Eye (tissue), 1 donor: ENCODE results near the gene RAB39A.
"Not testable (repeated sequence)": the region's sequence is repeated elsewhere in the genome, so short reads cannot be mapped to it uniquely, and the experiment has no call there.

Experiments used
- DNase-seq: peaks from one replicate; pipeline ENCODE4 v3.0.0-alpha.2; 2015

RAB39A gene, protein sequence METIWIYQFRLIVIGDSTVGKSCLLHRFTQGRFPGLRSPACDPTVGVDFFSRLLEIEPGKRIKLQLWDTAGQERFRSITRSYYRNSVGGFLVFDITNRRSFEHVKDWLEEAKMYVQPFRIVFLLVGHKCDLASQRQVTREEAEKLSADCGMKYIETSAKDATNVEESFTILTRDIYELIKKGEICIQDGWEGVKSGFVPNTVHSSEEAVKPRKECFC

DNA sequence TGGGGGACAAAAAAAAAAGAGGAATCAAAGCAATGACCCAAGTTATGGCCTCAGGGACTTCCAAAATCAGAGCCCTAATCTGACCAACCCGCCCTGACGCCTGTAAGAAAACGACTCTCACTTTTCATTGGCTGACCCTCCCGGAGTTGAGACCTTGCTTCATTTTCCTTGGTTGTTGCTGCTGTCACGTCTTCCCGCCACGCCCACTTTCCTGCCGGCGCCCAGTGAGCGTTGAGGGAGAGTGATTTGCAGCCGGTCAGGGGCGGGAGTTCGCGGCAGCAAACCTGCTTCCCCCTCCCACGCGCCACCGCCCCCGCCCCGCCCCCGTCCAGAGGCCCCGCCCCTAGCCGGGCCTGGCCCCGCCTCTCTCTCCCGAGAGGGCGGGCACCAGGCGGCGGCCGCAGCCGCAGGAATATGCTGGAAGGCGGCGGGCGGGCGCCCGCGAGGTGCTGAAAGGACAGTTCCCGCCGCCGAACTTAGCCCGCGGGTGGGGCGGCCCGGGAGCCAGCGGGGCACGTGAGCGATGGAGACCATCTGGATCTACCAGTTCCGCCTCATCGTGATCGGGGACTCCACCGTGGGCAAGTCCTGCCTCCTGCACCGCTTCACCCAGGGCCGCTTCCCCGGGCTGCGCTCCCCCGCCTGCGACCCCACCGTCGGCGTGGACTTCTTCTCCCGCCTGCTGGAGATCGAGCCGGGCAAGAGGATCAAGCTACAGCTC is at the start of gene RAB39A:
RAB39A (plus strand) TSS at position 403 of the 721 bp plus-strand sequence; CDS start at position 524, 121 bp downstream.
- peak; percentile 96 for DNase-seq

- DNase-seq: not testable (repeated sequence)
Observed at GRCh38 chr11:107881471-107881870, 46.8 kb upstream of the RAB39A start.

DNA sequence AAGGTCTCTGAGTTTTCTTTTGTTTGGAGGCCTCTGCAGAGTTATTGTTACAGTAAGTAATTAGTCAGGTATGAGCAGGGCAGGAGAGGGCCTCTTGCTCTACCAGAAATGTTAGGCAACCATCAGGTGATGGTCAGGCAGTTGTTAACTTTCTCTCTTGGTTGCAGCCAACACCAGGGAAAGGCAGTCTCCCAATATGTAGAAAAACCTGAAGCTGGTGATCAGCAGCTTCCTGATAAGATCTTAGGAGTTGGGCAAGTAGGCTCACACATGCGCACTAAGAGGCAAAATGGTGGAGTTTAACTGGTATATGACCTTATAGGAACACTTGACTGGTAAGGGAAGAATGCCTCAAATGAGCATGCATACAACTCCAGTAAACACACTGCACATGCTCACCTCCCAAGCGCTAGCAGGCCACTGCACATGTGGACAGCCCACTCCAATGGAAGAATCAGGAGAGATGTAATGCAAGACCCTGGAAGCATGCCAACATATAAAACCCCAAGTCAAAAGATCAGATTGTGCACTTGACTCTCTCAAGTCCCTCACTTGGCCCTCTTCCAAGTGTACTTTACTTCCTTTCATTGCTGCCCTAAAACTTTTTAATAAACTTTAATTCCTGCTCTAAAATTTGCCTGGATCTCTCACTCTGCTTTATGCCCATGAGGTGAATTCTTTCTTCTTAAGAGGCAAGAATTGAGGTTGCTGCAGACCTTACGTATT is 46.0 kb upstream of the RAB39A start:
- no peak for DNase-seq

DNA sequence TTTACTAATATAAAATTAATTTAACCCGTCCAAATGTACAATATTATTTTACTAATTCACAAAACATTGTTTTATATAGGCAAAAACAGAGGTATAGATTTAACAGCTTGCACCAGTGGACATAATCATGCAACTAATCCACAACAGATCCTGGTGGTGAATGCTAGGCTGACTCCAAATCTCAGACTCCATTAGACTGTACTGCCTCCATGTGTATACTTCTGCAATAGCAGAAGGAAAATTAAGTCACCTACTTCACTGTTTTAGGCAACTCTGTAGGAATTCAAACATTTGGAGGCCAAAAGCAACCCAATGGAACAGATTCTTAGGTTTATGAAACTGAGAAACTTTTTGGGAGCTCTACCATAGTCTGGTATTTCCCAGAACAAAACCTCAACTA is 30.0 kb upstream of the RAB39A start:
- peak; percentile 5 for DNase-seq

- DNase-seq: no peak
Observed at GRCh38 chr11:107908211-107908610, 20.0 kb upstream of the RAB39A start.

DNA sequence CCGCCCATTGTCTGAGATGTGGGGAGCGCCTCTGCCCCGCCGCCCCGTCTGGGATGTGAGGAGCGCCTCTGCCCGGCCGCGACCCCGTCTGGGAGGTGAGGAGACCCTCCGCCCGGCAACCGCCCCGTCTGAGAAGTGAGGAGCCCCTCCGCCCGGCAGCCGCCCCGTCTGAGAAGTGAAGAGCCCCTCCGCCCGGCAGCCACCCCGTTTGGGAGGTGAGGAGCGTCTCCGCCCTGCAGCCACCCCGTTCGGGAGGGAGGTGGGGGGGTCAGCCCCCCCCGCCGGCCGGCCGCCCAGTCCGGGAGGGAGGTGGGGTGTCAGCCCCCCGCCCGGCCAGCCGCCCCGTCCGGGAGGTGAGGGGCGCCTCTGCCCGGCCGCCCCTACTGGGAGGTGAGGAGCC is 15.8 kb upstream of the RAB39A start:
- not testable (repeated sequence) for DNase-seq

GRCh38 chr11:107915229-107915628 is 13.0 kb upstream of the RAB39A start:
- no peak for DNase-seq

GRCh38 chr11:107916671-107917241 is 11.5 kb upstream of the RAB39A start:
- DNase-seq: no peak

GRCh38 chr11:107921997-107922396 is 6.3 kb upstream of the RAB39A start:
- no peak for DNase-seq

- not testable (repeated sequence) for DNase-seq
Observed at GRCh38 chr11:107923519-107923918, 4.7 kb upstream of the RAB39A start.

- no peak for DNase-seq
Observed at GRCh38 chr11:107924306-107924705, 3.9 kb upstream of the RAB39A start.

- DNase-seq: peak; percentile 6
Observed at GRCh38 chr11:107927559-107927958, 689 bp upstream of the RAB39A start.

GRCh38 chr11:107928767-107929507 is 689 bp downstream of the RAB39A start:
- DNase-seq: peak; percentile 69

DNA sequence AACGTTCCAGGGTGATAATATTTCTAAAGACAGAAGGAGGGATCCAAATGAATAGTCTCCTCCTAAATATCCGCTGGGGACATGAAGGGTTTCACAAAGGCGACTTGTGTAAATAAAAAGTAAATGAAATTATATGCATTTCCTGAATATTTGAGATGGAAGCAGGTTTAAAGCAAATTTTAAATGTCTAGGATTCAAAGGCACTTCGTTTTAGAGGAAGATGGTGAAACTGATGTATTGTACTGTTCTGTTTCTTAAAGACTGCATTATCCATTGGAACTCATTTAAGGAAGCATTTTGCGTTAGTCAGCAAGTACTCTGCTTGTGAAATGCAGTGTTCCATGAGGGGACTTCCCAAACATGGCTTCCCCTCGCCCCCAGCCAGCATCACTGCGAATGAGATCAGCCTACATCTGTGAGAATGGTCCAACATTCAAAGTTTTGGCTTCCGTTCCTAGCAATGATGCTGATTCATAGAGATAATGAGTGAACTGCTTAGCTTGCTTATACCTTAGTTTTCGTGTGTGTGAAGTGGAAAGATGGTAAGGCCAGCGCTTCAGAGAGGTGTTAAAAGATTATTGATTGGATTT is 1.5 kb downstream of the RAB39A start:
- DNase-seq: no peak

DNA sequence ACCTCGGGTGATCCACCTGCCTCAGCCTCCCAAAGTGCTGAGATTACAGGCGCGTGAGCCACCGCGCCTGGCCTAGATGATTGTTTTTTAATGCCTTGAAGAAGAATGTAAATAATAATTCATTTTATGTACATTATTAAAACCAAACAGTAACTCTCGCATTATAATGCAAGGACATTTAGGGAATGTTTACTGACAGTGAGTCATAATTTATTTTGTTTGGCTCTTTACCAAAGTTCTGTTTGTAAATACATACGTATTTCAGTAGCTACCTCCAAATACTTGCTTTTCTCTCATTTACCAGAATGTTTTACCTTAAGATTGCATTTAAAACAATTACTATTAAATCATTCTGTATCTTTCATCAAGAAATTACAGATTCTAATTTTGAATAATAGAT is 3.0 kb downstream of the RAB39A start:
- DNase-seq: no peak

GRCh38 chr11:107947904-107948303 is 19.7 kb downstream of the RAB39A start:
- no peak for DNase-seq

GRCh38 chr11:107948328-107948727 is 20.1 kb downstream of the RAB39A start:
- DNase-seq: not testable (repeated sequence)

DNA sequence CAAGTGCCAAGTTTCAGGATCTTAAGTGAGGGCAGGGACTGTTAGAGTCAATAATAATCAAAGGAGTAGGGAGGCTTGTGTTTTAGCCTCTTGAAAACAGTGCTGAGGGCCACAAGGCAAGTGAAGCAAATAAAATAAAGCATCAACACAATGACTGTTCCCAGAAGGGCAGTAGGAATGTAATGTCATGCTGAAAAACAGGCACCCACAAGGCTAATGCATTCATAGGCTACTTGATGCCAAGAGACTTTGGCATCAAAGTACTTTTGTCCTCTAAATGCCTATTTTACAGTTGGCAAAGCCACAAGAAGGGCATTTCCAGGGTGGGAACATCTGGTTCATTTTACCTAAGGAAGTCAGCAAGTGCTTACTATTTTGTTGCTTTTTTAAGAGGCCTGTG is 22.9 kb downstream of the RAB39A start:
- no peak for DNase-seq

GRCh38 chr11:107953446-107953845 is 25.2 kb downstream of the RAB39A start:
- DNase-seq: no peak

DNA sequence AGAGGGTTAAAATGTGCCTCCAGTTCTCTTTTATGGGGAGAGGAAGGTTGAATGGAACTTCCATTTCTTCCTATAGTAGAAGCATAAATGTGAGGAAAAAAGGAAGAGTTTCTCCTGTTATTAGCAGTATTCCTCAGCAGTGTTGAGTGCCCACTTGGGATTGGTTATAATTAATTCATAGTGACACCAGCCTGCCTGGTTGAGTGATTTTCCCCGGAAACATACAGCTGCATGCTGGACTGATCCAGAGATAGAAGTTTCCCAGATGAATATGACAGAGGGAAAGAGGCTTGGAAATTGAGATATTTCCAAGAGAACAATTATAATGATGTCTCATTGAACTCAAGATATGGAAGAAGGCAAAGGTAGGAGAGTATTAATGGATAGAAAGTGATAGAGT is 28.3 kb downstream of the RAB39A start:
- peak; percentile 81 for DNase-seq

GRCh38 chr11:107957109-107957588 is 28.9 kb downstream of the RAB39A start:
- peak; percentile 48 for DNase-seq

GRCh38 chr11:107961480-107961879 is 33.2 kb downstream of the RAB39A start:
- DNase-seq: no peak
